HepG2 (cell line): ENCODE results near the gene BIRC6.

Experiments
- CTCF ChIP-seq: sonication (generic); formaldehyde crosslinking; IDR thresholded peaks from 2 replicates; pipeline ENCODE4 v1.5.0; 2020; ENCODE audit warnings: mild to moderate bottlenecking, missing genetic modification reagents, moderate library complexity
- HIVEP1 ChIP-seq: sonication (generic); formaldehyde crosslinking; IDR thresholded peaks from 2 replicates; pipeline ENCODE4 v1.4.0; 2020; ENCODE audit warnings: mild to moderate bottlenecking, missing genetic modification reagents
- POLR2A ChIP-seq, 2 experiments: IDR thresholded peaks; 2 replicates each; pipeline ENCODE4 v1.6.1; 2011; ENCODE audit warnings: low read depth in 2 of 2, low read length in 2 of 2, mild to moderate bottlenecking in 1 of 2, moderate library complexity in 1 of 2; ENCODE audit not compliant: insufficient read depth in 1 of 2
- POLR2AphosphoS5 ChIP-seq: IDR thresholded peaks from 2 replicates; pipeline ENCODE4 v1.6.1; 2012; ENCODE audit warnings: low read depth, low read length
- RBM39 ChIP-seq: fragments of 200-400 bp; formaldehyde crosslinking; IDR thresholded peaks from one replicate; pipeline ENCODE4 v1.6.1; 2018; ENCODE audit warnings: antibody characterized with exemption, mild to moderate bottlenecking, low read depth, low read length; ENCODE audit not compliant: poor library complexity, severe bottlenecking
- TFAP4 ChIP-seq: sonication (generic); IDR thresholded peaks from 2 replicates; pipeline ENCODE4 v1.6.1; 2016; ENCODE audit warnings: low read depth, borderline replicate concordance
- TMF1 ChIP-seq: sonication (generic); formaldehyde crosslinking; IDR thresholded peaks from 2 replicates; pipeline ENCODE4 v1.8.1; 2022; ENCODE audit warnings: low read depth, missing genetic modification reagents
- ZNF44 ChIP-seq: sonication (generic); formaldehyde crosslinking; IDR thresholded peaks from 2 replicates; pipeline ENCODE4 v1.5.1; 2020; ENCODE audit warnings: mild to moderate bottlenecking, missing genetic modification reagents

GRCh38 chr2:32376756-32377155 lies 19.9 kb downstream of the BIRC6 start:
- TF ChIP-seq ZNF44 (CRISPR knock-in tag) (no peak), RBM39 (no peak), POLR2A (IDR thresholded peaks at IDR 0.05; ENCODE audit: insufficient read depth in 1 of 2, low read depth in 2 of 2, low read length in 2 of 2) (no peak), CTCF (no peak), HIVEP1 (CRISPR knock-in tag) (no peak), TMF1 (CRISPR knock-in tag) (no peak), POLR2AphosphoS5 (no peak), TFAP4 (no peak)
